Activated B cell treated with CpG ODN at 0.5 μM for 24 hours (primary cell): ENCODE measurements around the gene LRP5. TPM values are rescaled to one million over a fixed set of nuclear protein-coding genes. Genes with fewer than 3 reads are reported as not detected.

Experiments used
- ATAC-seq: fragments of 200-7000 bp; cut with Tn5 transposase; one replicate; pipeline ENCODE4 v1.10.0; 2021; ENCODE audit warnings: low read depth, mild to moderate bottlenecking, moderate library complexity
- CTCF ChIA-PET: fragments of 350-600 bp; sonication (Branson Sonifier 250); formaldehyde crosslinking; loops from one replicate; lab custom pipeline; 2021; ENCODE audit warnings: antibody characterized with exemption; lab: Charles Lee
- POLR2A ChIA-PET: fragments of 350-600 bp; sonication (Branson Sonifier 250); formaldehyde crosslinking; loops from one replicate; lab custom pipeline; 2021; ENCODE audit warnings: antibody characterized with exemption; lab: Charles Lee
- DNase-seq: peaks from one replicate; pipeline ENCODE4 v3.0.0; 2022
- H3K27ac Mint-ChIP-seq: one replicate; pipeline ENCODE4 v1.8.0; 2020; ENCODE audit warnings: mixed read lengths
- H3K27me3 Mint-ChIP-seq: one replicate; pipeline ENCODE4 v1.8.0; 2021; ENCODE audit warnings: mixed read lengths
- H3K36me3 Mint-ChIP-seq: one replicate; pipeline ENCODE4 v1.8.0; 2021; ENCODE audit warnings: low read depth, mixed read lengths
- H3K4me1 Mint-ChIP-seq: one replicate; pipeline ENCODE4 v1.8.0; 2021; ENCODE audit warnings: mixed read lengths
- H3K4me3 Mint-ChIP-seq: one replicate; pipeline ENCODE4 v1.8.0; 2020; ENCODE audit warnings: mild to moderate bottlenecking, mixed read lengths
- H3K9me3 Mint-ChIP-seq: one replicate; pipeline ENCODE4 v1.8.0; 2020; ENCODE audit warnings: mixed read lengths
- intact Hi-C: fragments of 100-400 bp; cut with micrococcal nuclease; formaldehyde crosslinking; loops from one replicate; pipeline ENCODE4 v1.15.1; 2024
- total RNA-seq: library from RNA; stranded (reverse); gene quantifications from 2 replicates; pipeline ENCODE4 v1.2.3, GENCODE V29; 2022
- TF ChIP-seq, protein P1 (sequence below): fragments of 200-600 bp; IDR thresholded peaks from one replicate; pipeline ENCODE4 v1.8.0; 2022; ENCODE audit warnings: antibody characterized with exemption, mild to moderate bottlenecking

LRP5 gene
- total RNA-seq, 1 donor from 2014 or later = 8.7 TPM

DNA sequence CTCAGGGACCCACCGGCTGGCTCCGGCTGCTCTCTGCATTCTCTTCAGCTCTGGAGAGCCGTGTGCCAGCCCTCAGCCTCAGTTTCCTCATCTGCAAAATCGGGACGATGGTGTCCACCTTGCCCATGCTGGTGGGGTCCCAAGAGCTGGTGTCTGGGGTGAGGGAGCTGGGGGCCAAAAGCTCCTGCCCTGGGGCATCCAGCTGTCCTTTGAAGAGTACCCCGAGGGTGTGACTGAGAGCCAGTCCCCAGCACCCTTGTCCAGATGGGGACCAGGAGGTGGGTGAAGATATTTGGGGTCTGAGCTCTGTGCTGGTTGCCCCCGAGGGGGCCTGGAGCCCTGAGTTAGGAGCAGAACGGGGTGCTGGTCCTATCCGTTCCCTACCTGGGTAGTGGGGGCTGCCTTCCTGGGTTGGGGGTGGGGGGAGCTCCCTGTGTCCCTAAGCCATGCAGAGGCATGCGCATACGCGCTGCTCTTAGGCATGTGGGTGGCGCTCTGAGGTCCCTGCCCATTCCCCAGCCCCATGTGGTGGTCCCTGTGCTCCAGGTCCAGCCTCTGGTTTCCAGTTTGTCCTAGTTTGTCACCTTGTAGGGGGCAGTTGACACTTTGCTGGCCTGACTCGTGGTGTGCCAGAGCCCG lies 4.9 kb downstream of the LRP5 start:
- Mint-ChIP-seq H3K36me3 (no peaks in the 10 kb centered on the region), H3K27ac (no peak overlapping the region), H3K4me3 (no peak overlapping the region), H3K9me3 (no peaks in the 10 kb centered on the region), H3K27me3 (peaks cover 23% of the 10 kb centered on the region), H3K4me1 (peaks cover 13% of the 10 kb centered on the region)
- DNase-seq = no peak
- TF ChIP-seq, protein P1, sequence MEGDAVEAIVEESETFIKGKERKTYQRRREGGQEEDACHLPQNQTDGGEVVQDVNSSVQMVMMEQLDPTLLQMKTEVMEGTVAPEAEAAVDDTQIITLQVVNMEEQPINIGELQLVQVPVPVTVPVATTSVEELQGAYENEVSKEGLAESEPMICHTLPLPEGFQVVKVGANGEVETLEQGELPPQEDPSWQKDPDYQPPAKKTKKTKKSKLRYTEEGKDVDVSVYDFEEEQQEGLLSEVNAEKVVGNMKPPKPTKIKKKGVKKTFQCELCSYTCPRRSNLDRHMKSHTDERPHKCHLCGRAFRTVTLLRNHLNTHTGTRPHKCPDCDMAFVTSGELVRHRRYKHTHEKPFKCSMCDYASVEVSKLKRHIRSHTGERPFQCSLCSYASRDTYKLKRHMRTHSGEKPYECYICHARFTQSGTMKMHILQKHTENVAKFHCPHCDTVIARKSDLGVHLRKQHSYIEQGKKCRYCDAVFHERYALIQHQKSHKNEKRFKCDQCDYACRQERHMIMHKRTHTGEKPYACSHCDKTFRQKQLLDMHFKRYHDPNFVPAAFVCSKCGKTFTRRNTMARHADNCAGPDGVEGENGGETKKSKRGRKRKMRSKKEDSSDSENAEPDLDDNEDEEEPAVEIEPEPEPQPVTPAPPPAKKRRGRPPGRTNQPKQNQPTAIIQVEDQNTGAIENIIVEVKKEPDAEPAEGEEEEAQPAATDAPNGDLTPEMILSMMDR = no peak
- intact Hi-C loops = no loop called here
- ChIA-PET CTCF (no interaction called here), POLR2A (interaction anchor here (0.6 kb wide), 1 partner anchor 182 kb away, joined by 7 read pairs; no protein-coding TSS in a partner anchor)
- no peak for ATAC-seq

DNA sequence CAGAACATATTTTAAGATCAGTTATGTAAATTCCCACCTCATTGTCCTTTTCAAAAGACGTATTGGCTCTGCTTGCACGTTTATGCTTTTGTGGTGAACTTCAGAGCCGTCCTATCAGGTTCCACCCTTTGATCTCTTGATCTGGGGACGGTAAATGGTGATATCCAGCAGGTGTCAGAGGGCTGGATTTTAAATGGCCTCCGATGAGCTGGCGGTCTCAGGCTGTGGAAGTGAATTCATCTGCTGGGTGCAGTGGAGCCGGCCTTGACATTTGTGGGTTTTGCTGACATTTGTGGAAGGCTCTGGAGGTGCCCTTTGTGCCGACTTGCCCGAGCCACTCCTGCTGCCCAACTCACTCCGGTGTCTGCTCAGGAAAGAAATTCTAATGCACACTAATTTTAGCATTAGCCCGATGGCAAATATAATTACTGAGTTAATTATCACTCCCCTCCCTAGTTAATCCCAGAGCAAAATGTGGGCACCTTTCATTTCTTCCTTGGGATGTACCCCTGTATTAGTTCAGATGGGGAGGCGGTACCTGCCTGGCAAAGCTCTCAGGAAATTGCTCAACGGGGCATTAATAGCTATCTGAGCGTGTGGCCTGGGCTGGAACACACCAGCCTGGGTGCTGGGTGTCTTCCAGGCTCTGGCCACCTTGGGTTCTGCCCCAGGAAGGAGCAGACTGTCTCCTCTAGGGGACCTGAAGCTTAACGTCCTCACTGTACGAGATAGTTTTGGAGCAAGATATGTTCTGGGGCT lies 9.1 kb downstream of the LRP5 start:
- Mint-ChIP-seq H3K36me3 (no peaks in the 10 kb centered on the region), H3K9me3 (no peaks in the 10 kb centered on the region), H3K4me1 (no peaks in the 10 kb centered on the region), H3K27ac (no peak overlapping the region), H3K27me3 (peaks cover 4% of the 10 kb centered on the region), H3K4me3 (no peak overlapping the region)
- TF ChIP-seq, protein P1 = no peak
- ChIA-PET POLR2A (interaction anchor here (0.6 kb wide), 1 partner anchor 11 kb away, joined by 6 read pairs; no protein-coding TSS in a partner anchor), CTCF (no interaction called here)
- ATAC-seq (no peak), DNase-seq (no peak)
- intact Hi-C loops = no loop called here

DNA sequence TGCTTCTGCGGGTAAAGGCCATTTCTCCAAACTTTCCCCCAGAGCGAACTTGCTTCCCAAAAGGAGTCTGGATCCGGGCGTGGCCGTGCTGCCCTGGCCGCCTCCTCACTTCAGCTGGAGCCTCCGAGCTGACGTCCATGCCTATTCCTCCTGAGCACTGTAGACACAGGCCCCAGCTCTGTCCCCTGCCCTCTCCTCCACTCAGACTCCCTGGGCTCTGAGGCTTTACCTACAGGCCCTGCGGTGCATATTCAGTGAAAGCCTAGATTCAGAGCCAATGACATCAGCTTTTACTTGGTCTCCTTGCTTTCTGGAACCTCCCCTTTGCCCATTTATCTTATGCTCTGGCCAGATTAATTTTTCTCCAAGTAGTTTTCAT lies 9.7 kb downstream of the LRP5 start:
- CTCF ChIA-PET = no interaction called here
- no peaks in the 10 kb centered on the region for H3K4me1 Mint-ChIP-seq
- H3K9me3 Mint-ChIP-seq = no peaks in the 10 kb centered on the region
- no peak overlapping the region for H3K4me3 Mint-ChIP-seq
- DNase-seq (no peak), ATAC-seq (no peak)
- peaks cover 2% of the 10 kb centered on the region for H3K27me3 Mint-ChIP-seq
- TF ChIP-seq, protein P1 = no peak
- no peaks in the 10 kb centered on the region for H3K36me3 Mint-ChIP-seq
- no peak overlapping the region for H3K27ac Mint-ChIP-seq
- intact Hi-C loops = no loop called here
- POLR2A ChIA-PET = no interaction called here

DNA sequence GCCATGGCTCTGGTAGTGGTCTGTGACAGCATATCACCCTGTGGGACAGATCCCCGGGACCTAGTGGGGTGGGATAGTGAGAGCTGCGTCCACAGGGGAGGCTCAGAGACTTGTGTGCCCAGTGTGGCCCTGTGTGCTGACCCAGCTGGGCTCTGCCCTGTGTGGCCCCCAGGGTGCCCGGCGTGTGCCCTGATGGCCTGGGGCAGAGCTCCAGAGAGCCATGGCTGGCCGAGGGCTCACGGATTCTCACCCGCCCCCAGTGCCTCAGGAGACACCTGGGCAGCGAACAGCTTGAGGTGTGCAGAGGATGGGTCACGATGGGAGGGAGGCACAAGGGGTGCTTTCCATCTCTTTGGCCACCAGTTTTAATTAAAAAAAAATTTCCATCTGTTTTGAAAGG lies 11.8 kb downstream of the LRP5 start:
- no peaks in the 10 kb centered on the region for H3K9me3 Mint-ChIP-seq
- intact Hi-C loops = no loop called here
- CTCF ChIA-PET = no interaction called here
- TF ChIP-seq, protein P1 = no peak
- DNase-seq = no peak
- no peak overlapping the region for H3K27ac Mint-ChIP-seq
- H3K36me3 Mint-ChIP-seq = no peaks in the 10 kb centered on the region
- H3K27me3 Mint-ChIP-seq = peaks cover 13% of the 10 kb centered on the region
- H3K4me1 Mint-ChIP-seq = peaks cover 10% of the 10 kb centered on the region
- POLR2A ChIA-PET = no interaction called here
- H3K4me3 Mint-ChIP-seq = no peak overlapping the region
- no peak for ATAC-seq

DNA sequence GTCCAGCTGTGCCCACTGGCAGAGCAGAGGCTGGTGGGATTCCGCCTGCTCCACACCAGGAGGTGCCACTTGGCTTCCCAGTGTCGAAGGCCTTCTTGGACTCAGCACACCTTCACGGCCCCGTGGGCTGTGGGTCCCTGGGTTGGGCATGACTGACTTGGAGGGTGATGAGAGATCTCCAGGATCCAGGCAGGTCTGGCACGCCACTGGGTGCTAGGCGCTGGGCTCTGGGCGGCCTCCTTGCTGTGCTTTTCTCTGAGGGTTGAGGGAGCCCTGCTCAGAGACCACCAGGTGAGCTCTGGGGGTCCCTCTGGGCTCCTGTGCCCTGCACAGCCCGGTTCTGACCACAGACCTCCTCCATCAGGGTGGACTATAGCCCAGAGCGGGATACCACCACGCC lies 12.3 kb downstream of the LRP5 start:
- ChIA-PET CTCF (no interaction called here), POLR2A (no interaction called here)
- peaks cover 13% of the 10 kb centered on the region for H3K27me3 Mint-ChIP-seq
- no peak overlapping the region for H3K27ac Mint-ChIP-seq
- intact Hi-C loops = no loop called here
- TF ChIP-seq, protein P1 = no peak
- peaks cover 13% of the 10 kb centered on the region for H3K4me1 Mint-ChIP-seq
- DNase-seq (no peak), ATAC-seq (no peak)
- no peaks in the 10 kb centered on the region for H3K36me3 Mint-ChIP-seq
- H3K4me3 Mint-ChIP-seq = no peak overlapping the region
- H3K9me3 Mint-ChIP-seq = no peaks in the 10 kb centered on the region
